Stimulated activated CD8-positive, alpha-beta memory T cell treated with anti-CD3 and anti-CD28 coated beads, Interleukin-4, amount 100 ng/mL, for 24 hours (primary cell): ENCODE results near the gene BANF2.

Source experiments
- DNase-seq: peaks from one replicate; pipeline ENCODE4 v3.0.0-alpha.2; 2020; ENCODE audit warnings: low read depth

BANF2 gene

DNA sequence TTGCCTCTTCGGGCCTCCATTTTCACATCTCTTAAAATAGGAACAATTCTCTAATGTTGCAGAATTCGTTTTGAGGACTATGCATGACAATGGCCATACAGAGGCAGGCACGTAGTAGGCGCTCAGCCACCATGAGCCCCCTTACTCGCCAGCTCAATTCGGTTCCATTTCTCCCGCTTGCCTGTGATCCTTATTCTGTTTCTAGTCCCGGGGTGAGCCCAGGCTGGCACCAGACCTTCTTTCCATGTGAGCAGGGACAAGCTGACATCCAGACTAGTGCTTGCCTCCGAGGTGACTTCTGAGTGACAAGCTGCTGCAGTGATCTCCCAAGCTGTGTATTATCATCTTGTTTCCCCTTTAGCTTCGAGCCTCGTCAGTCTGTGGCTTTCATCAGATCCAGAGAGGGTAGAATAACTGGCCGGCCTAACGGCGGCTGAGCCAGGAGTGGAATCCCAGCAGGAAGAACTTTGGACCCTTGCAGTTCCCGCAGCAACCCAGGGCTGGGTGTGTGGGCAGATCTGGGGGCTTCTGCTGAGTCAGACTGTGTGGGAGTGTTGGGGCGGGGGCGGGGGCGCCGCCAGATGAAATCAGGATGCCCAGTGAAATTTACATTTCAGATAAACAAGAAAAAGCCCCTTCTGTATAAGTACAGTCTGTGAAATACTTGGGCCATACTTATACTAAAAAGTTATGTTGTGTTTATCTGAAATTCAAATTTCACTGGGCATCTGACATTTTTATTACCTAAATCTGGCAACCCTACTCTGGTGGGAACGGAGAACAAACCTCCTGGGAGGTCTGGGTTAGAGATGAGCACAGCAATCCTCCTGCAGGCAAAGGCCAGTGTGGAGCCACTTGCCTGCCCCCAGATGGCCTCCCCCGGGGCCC lies 10.9 kb downstream of the BANF2 start:
- no peak for DNase-seq

DNA sequence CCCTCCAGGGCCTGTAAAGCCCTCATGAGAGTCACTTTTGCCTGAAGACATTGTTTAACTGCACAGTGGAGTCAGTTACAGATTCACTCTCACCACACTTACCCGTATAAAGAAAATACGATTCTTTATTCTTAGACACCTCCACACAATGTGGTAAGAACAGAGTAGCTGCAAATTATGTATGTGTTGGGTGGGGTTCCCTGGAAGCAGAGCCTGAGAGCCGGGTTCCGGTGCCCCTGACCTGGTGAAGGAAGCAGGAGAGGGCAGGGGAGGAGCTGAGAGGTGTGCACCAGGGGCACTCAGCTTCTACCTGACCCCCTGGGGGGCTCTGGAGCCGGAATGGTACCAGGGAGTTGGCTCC lies 11.5 kb downstream of the BANF2 start:
- DNase-seq = no peak

GRCh38 chr20:17712201-17712600 lies 12.4 kb downstream of the BANF2 start:
- DNase-seq = no peak

GRCh38 chr20:17712708-17713107 lies 12.9 kb downstream of the BANF2 start:
- DNase-seq = no peak

DNA sequence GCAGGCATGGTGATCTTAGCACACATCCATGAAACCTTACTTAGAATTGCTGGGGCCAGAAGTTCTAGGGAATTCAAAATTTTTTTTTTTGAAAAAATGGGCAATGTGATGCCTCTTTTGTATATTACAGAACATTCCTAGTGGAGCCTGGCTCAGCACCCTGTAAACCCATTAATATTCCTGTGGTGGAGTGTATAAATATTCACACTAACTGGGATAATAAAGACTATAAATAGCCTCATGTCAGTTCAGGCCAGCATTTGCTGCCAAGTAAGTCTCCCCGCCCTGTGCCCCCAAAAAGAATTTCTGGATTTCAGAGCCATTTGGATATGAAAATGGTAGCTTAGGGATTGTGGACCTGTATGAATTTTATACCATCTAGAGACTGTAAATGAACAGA lies 14.8 kb downstream of the BANF2 start:
- no peak for DNase-seq

DNA sequence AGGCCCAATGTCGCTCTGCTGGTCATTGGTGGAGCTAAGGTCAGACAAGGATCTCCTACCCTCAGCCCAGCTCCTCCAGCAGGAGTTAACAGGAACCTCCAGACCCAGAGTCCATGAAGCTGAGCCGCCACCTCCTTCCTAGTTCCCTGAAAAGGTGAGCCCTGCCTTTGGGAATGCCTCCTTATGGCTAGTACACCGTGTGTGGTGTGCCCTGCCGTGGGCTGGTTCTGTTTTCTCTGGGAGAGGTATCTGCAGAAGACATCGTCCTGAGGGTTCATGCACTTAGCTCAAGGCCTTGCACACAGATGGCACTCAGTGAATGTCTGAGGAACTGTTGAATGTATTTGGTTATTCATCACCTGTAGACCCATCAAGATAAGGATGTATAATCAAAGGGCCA lies 15.3 kb downstream of the BANF2 start:
- DNase-seq = no peak

DNA sequence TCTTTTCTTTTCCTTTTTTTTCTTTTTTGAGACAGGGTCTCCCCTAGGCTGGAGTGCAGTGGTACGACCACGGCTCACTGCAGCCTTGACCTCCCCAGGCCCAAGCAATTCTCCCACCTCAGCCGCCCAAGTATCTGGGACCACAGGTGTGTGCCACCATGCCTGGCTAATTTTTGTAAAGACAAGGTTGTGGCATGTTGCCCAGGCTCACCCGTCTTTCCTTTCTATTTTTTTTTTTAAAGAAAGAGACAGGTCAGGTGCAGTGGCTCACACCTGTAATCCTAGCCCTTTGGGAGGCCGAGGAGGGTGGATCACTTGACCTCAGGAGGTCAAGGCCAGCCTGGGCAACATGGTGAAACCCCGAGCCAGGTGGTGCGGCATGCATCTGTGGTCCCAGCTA lies 16.6 kb downstream of the BANF2 start:
- no peak for DNase-seq

GRCh38 chr20:17720755-17721154 lies 21.0 kb downstream of the BANF2 start:
- no peak for DNase-seq

- no peak for DNase-seq
Observed at GRCh38 chr20:17721802-17722486, 22.2 kb downstream of the BANF2 start.

GRCh38 chr20:17722493-17723300 lies 22.9 kb downstream of the BANF2 start:
- DNase-seq = no peak

DNA sequence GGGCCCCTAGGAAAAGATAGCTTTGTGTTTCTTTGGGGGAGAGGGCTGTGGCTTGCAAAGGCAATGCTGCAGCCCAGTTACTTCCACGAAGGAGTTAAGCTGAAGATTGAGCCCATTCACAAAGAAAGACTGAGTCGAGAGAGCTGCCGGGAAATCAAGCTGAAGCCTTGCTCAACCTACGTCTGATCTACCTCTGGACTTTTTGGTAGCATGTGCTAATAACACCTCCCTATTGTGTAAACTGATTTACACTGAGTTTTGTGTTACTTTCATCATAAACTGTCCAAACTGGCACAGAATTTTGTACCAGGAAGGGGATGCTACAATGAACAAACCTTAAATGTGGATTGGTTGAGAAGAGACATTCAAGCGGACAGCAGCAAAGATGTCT lies 23.5 kb downstream of the BANF2 start:
- DNase-seq = no peak

DNA sequence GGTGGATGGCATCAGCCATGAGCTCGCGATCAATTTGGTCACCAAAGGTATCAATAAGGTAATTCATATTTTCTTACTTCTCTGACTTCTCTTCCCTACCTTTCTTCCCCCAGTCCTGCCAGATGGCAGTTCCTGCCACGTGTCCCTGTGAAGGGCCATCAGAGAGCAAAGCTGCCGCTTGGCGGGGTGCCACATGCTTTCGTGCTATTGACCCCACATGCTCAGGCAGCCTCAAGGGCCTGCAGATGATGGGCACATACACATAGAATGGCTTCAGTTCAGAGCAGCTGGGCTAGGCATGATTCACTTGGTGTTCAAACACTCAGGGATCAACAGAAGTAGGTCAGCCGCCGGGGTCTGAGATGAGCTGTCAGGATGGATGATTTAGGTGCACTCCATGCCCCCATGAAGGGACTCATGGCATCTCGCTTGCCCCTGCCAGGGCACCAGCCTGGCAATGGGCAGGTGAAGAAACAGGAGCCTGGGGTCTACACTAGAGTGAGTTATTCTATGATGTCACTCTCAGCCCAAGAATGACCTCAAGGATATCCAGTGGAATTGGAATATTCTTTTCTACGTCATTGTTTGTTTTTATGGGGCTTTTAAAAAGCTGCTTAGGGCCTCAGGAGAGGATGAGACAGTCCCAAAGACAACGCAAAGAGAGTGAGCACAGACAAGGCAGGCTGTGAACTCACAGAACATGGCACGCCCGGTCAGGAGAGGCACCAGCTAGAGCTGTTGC lies 25.5 kb downstream of the BANF2 start:
- no peak for DNase-seq

- no peak for DNase-seq
Observed at GRCh38 chr20:17726902-17727301, 27.1 kb downstream of the BANF2 start.

GRCh38 chr20:17727351-17727750 lies 27.6 kb downstream of the BANF2 start:
- no peak for DNase-seq

GRCh38 chr20:17728074-17728473 lies 28.3 kb downstream of the BANF2 start:
- DNase-seq = no peak

DNA sequence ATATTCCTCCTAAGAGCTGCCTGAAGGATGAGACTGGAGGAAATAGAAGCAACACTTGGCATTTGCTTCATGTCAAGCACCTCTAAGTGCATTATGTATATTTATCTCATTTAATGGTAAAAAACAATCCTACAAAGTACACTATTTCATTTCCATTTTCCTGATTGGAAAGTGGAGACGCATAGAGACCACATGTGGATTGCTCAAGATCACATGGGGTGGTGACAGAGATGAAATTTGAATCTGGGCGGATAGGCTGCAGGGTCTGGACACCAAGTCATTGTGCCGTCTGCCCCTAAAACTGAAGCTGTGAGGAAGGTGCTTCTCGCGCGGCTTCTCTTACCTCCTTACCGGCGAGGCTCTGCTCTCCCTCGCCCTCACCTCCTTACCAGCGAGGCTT lies 30.3 kb downstream of the BANF2 start:
- no peak for DNase-seq

- no peak for DNase-seq
Observed at GRCh38 chr20:17731233-17731632, 31.5 kb downstream of the BANF2 start.

GRCh38 chr20:17732907-17733521 lies 33.2 kb downstream of the BANF2 start:
- DNase-seq = no peak

- DNase-seq = no peak
Observed at GRCh38 chr20:17733767-17734304, 34.1 kb downstream of the BANF2 start.

DNA sequence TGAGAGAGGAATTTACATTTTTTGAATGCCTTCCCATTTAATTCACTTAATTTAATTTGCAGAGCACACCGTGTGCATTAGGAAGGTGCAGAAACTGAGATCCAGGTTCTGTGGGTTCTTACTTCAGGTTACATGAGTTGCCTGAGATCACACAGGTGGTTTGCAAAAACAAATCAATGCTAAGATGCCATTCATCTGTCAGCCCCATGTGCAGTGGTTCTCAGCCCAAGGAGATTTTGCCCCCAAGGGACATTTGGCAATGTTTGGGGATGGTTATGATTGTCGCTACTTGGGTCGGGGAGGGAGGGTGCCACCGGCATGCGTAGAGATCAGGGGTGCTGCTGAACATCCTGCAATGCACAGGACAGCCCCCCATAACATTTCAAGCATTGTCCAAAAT lies 34.6 kb downstream of the BANF2 start:
- DNase-seq = no peak

GRCh38 chr20:17735206-17735804 lies 35.5 kb downstream of the BANF2 start:
- DNase-seq = no peak
